ENCODE measurements around the gene SLX4.
A peak's percentile ranks its signal among the peaks of the same experiment; 100 is the strongest.

SLX4 gene

GRCh38 chr16:3580251-3580651, 31.2 kb downstream of the SLX4 start:
- no peak for DNase-seq (ENCODE audit: low read depth)

GRCh38 chr16:3579776-3580175, 31.6 kb downstream of the SLX4 start:
- no peak for DNase-seq (ENCODE audit: low read depth)

- DNase-seq (ENCODE audit: low read depth) = peak; percentile 26
Observed at GRCh38 chr16:3578610-3579551, 32.5 kb downstream of the SLX4 start.

GRCh38 chr16:3578121-3578520, 33.3 kb downstream of the SLX4 start:
- peak; percentile 27 for DNase-seq (ENCODE audit: low read depth)

DNA sequence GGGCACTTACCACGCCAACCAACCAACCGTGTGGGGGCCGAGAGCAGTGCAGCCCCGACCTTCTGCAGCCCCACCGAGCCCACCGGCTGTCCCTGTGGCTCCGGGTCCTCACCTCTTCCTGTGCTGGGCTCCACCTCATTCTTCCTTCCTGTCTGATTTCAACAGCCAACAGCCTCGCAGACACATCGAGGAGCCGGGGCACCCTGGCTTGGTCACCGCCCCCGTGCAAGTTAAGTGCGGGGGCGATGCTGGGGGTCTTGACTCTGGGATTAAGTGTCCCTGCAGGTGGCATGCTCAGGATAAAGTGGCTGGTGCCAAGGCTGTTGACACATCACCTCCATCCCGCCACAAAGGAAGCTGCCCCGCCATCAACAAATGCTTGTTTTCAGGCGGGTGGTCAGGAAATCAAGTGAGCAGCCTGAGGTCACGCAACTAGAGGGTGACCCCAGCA, 34.1 kb downstream of the SLX4 start, which contains the start of gene NLRC3:
TSS of gene NLRC3 (minus strand) at position 102 of the 451 bp plus-strand sequence. CDS start 12,367 bp downstream, outside the sequence.
- DNase-seq (ENCODE audit: low read depth) = peak; percentile 29

DNA sequence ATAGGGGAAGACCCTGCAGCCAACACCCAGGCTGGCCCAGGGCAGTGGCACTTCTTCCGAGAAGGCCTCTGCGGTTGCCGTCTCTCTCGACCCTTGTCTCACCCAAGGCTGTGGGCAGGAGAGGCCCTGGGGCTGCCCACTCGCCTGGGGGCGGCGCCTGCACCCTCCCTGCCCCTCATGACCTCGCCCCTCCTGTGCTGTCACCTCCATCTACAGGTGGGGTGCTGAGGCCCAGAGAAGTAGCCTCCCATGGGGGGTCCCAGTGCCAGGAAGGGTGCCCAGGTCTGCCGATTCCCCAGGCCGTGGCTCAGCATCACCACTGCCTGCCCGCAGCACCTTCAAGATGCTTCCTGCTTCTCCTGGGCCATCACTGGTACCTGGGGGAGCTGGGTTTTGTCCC, 35.2 kb downstream of the SLX4 start:
- no peak for DNase-seq (ENCODE audit: low read depth)

- DNase-seq (ENCODE audit: low read depth) = no peak
Observed at GRCh38 chr16:3575491-3575890, 35.9 kb downstream of the SLX4 start.

GRCh38 chr16:3574195-3574594, 37.2 kb downstream of the SLX4 start:
- no peak for DNase-seq (ENCODE audit: low read depth)

DNA sequence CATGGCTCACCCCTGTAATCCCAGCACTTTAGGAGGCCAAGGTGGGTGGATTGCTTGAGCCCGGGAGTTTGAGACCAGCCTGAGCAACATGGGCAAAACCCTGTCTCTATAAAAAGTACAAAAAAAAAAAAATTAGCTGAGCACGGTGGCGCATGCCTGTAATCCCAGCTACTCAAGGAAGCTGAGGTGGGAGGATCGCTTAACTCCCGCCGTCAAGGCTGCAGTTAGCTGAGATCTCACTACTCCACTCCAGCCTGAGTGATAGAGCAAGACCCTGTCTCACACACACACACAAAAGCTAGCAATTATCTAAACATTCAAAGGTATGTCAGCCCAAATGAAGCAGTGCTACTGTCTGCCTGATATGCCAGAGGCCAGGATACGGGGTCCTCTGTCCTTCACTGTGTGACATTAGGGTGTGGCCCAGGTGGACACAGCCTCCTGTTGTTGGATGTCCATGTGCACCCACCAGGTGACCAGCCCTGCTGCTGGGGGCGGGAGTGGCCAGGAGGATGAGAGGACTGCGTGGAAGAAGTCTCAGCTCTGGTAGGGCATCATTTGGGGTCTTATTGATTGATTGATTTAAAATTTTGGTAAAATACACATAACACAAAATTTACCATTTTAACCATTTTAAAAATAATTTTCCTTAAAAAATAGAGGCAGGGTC, 38.1 kb downstream of the SLX4 start:
- no peak for DNase-seq (ENCODE audit: low read depth)

DNA sequence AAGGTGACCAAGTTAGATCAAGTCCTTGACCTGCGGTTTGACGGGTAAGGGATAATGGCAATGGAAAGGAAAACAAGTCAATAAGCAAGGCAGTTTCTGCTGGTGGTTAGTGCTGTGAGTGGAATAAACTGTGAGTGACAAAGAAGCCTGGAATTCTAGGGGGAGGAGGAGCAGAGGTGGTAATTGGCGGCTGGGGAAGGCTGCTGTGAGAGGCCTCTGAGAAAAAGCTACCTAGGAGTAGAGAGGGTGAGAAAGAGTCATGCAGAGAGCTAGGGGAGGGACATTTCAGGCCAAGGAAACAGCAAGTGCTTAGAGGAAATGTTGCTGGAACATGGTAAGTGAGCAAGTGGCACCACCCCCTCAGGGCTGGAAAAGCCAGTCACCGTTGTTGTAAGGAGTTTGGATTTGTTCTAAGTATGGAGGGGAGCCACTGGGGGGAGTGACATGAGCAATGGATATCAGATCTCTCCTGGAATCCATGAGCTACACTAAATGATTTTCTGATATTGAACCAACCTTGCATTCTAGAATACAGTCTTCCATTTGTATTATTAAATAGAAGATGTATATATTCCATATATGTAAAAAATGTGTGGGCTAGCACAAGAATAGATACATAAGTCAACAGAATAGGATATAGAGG, 40.9 kb downstream of the SLX4 start:
- DNase-seq (ENCODE audit: low read depth) = no peak

DNA sequence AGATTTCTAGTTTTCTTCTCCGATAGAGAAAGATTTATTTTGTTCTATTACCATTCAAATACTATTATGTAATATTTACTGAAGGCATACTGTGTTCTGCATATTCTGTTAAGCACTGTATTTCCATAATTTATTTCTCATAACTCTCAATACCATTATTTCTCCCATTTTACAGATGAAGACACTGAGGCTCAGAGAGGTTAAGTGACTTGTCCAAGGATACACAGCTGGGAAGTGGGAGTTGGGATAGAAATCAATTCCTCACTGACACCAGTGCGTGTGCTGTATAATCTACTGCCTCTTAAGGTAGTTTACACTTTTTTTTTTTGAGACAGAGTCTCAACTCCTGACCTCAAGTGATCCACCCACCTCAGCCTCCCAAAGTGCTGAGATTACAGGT, 41.6 kb downstream of the SLX4 start:
- no peak for DNase-seq (ENCODE audit: low read depth)

DNA sequence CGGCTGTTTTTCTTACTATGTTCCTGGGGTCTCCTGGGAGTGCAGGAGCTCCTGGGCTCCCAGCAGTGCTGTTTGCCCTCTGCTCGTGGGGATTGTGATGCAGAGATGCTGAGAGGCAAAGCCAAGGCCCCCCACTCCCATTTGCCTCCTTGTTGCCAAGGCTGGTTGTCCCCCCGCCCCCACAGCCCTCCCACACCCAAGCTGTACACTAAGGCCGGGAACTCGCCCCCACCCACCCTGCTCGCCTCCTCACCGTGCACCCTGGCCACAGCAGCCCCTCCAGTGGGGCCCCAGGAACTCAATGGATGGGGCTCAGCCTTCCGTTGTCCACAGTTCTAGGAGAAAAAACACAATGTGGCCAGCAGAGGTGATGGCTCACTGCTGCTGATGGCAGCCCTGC, 44.4 kb downstream of the SLX4 start:
- no peak for DNase-seq (ENCODE audit: low read depth)

DNA sequence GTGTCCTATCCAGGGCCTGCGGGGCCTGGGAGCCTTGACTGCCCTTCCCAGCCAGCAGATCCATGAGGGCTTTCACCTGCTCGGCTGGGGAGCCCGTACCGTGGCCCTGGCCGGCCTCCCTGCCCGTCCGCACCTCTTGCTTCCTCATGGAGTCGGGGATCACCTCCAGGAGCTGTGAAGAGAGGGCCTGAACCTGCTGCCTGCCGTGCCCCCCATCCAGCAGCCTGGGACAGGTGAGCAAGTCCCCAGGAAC, 46.6 kb downstream of the SLX4 start:
- no peak for DNase-seq (ENCODE audit: low read depth)

GRCh38 chr16:3564130-3564888, 47.1 kb downstream of the SLX4 start:
- no peak for DNase-seq (ENCODE audit: low read depth)

DNA sequence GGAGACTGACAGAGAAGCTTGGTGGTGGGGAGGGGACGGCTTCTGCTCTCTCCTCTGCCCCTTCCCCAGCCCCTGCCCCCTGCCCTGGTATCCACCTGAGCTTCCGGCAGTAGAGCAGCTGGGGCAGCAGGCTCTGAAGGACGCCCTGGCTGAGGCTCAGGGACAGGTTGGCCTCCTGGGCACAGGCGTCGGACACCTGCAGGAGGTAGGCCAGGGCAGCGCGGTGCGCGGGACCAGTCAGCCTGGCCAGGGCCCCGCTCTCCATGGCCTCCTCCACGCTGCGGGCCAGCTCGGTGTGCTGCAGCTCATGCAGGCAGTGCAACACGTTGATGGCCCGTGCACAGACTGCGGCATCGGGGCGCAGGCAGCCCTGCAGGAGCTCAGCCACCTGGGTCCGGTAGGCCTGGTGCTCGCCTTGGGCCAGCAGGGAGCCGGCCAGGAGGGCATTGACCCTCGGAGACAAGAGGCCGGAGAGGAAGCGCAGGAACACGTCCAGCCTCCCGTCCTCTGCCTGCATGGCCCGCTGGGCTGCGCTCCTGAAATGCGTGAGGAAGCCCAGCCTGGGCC, 48.4 kb downstream of the SLX4 start:
- DNase-seq (ENCODE audit: low read depth) = no peak

GRCh38 chr16:3561626-3562025, 49.8 kb downstream of the SLX4 start:
- no peak for DNase-seq (ENCODE audit: low read depth)

- DNase-seq (ENCODE audit: low read depth) = no peak
Observed at GRCh38 chr16:3554351-3554928, 57.0 kb downstream of the SLX4 start.

DNA sequence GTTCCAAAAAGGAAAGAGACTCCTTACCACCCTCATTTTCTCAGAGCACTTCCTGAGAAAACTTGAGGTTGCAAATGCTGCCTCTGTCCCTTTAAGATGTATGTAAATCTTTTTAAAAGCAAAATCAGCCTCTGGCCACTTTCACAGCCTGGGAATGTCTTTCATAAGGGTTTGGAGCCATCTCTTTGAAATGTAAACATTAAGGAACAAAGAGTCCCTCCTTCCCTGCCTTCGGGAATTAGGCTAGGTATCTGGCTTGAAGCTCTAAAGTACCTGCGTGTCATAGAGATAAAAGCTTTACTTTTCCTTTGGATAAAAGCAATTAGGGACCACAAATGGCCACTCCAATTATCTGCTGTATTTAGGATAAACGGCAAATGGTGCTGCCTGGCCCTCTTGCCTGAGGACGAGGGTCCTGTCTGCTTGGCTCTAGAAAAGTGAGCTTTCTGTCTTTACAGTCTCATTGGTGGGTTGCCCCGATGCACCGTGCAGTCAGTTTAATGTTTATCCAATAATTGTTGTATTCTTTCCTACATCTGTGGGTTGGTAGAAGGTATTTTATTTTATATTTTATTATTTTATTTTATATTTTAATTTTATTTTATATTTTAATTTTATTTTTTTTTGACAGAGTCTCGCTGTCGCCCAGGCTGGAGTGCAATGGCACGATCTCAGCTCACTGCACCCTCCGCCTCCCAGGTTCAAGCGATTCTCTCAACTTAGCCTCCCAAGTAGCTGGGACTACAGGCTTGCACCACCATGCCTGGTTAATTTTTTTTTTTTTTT, 58.1 kb downstream of the SLX4 start:
- DNase-seq (ENCODE audit: low read depth) = no peak

DNA sequence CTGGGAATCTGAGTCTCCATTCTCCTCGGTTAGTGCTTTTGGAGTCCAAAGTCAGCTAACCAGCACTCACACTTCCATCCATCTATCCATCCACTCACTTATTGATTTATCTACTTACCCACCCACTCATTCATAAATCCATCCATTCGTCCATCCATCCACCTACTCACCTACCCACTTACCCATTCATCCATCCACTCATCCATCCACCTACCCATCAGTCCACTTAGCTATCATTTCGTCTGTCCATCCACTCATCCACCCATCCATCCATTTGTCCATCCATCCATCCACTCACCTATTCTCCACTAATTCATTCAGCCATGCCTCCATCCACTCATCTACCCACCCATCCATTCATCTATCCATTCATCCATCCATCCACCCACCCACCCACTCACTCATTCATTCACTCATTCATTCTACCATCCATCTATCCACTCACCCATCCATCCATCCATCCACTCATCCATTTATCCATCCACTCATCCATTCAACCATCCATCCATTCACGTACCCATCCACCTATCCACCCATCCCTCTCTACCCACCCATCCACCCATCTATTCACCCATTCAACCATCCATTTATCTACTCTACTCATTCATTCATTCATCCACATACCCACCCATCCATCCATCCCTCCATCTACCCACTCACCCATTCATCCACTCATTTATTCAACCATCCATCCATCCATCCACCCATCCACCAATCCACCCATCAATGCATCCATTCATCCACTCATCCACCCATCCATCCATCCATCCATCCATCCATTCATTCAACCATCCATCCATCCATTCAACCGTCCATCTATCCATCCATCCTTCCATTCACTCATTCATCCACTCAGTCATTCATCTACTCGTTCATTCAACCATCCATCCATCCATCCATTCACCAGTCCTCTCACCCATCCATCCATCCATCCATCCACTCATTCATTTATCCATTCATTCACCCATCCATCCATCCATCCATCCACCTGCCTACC, 60.3 kb downstream of the SLX4 start:
- DNase-seq (ENCODE audit: low read depth) = no peak

Data from stimulated activated CD8-positive, alpha-beta memory T cell treated with anti-CD3 and anti-CD28 coated beads, Interleukin-12 subunit alpha, Interleukin-12 subunit beta, amount 100 ng/mL, for 1 hour (primary cell).